DMS153 treated with DMSO at 0.1 percent for 48 hours (cell line): ENCODE results near the gene FXYD5.

ENCODE experiments used
- DNase-seq: peaks from one replicate; lab custom pipeline; 2025; ENCODE audit not compliant: unreplicated experiment; lab: John Stamatoyannopoulos, UW

The FXYD5 gene

DNA sequence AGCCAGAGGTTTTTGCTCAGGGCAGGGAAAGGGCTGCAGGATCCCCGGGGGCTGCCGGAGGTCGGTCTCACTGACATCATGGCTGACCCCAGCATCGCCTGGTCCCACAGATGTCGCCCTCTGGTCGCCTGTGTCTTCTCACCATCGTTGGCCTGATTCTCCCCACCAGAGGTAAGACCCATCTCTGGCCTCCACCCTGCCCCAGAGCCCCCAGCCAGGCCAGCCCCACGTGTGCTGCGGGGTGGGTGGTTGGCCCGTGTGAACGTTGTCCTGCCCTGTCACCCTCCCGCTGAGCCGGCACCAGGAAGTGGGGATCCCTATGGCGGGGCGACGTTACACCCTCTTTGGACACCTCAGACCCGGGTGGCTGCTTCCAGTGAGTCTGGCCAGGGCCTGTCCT, 906 bp downstream of the FXYD5 start:
- DNase-seq = no peak

DNA sequence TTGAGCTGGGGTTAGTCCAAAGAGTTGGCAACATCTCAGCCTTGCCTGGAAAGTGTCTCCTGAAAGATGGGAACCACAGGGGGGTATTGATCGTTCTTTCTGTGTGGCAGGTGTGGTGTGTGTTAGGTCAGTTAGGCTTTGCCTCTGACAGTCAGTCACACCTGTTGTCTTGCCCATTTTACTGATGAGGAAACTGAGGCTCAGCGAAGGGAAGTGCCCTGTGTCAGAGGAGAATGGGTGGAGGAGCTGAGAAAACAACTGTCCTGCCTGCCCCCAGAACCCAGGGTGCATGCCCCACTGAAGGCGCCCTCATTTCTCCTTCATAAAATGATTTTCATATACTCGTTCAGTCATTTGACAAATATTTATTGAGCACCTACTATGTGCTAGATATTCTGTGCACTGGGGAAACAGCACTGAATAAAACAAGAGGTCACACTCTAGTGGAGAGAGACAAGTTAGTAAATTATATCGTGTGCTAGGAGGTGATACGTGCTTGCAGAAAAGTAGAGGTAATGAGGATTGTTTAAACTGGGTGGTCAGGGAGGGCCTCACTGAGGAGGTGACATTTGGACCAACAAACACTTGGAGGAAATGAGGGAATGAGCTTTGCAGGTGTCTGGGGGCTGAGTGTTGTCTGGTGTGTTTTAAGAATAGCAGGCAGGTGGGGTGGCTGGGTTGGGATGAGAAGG, 1.6 kb downstream of the FXYD5 start:
- DNase-seq = no peak

DNA sequence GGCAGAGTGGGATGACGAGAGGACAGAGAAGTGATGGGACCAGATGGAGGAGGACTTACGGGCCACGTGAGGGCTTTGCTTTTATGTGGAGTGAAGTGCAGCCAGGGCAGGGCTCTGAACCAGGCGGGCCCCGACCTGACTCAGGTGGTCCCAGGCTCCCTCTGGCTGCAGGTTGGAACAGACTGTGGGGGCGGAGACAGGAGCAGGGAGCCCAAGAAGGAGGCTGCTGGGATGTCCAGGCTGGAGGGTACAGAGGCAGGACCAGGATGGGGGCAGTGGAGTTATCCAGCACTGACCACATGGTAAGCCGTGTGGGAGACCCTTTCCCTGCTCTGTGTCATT, 2.1 kb downstream of the FXYD5 start:
- DNase-seq = no peak

DNA sequence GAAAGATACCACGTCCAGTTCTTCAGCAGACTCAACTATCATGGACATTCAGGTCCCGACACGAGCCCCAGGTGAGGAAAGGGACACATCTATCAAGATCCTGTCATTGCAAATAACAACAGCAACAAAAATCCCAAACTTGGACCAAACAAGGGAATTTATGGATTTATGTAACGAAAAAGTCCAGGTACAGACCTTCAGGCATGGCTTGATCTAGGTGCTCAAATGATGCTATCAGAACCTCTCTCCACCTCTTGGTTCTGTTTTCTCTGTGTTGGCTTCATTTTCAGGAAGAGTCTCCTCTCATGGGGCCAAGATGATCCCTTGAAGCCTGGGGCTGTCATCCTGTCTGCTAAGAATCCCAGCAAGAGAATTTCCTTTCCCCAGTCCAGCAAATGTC, 2.9 kb downstream of the FXYD5 start:
- no peak for DNase-seq

DNA sequence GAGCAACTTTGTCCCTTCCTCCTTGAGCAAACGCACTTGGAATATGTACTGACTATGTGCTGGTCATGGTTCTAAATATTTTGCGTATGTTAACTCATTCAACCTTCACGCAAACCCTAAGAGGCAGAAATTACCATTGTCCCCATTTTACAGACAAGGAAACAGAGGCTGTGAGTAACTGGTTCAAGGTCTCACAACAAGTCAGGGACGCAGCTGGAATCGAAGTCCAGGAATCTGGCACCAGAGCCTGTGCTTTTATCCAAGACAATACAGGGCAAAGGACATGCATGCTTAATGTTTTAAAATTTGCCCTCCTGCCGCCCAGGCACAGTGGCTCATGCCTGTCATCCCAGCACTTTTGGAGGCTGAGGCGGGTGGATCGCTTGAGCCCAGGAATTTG, 5.1 kb downstream of the FXYD5 start:
- no peak for DNase-seq

DNA sequence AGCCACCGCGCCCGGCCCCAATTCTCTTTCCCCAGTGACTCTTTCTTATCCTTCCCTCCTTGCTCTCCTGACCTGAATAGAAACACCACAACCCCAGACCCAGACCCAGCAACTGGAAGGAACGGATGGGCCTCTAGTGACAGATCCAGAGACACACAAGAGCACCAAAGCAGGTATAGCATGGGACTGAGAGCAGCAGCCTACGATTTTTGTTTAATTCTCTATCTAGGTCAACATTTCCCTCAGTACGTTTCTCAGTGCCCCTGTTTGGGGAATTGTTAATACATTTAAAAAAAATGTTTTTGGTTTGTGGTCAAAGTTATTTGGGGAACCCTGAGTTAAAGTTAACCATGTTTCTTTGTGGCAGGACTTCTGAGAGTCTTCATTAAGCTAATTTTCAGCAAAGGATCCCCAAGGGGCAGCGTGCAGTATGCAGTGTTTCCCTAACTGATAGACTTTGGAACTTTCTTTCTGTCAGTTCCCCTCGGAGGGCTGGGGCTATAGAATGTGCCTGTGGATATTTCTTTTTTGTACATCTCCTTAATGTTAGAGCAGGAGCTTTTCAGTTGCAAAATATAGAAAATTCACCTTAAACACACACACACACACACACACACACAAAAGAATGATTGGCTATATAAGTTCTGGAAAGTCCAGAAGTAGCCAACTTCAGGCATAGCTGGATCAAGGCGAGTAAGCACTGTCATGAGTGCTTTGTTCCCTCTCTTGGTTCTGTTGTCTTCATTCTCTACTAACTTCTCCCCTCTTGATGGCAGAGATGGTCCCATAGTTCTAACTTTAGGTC, 6.3 kb downstream of the FXYD5 start:
- no peak for DNase-seq

DNA sequence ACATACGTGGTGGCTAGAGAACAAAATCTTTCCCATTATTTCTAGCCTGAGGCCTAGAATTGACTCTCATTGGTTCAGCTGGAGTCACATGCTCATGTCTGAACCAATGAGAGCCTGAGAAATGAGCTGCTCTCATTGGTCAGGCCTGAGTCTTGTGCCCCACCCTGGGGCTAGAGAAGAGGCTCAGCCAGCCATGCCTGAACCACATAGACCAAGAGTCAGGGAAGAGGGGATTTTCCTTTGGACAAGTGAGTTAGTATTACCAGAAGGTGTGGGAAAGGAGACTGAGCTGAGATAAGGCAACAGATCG, 6.9 kb downstream of the FXYD5 start:
- DNase-seq = no peak

DNA sequence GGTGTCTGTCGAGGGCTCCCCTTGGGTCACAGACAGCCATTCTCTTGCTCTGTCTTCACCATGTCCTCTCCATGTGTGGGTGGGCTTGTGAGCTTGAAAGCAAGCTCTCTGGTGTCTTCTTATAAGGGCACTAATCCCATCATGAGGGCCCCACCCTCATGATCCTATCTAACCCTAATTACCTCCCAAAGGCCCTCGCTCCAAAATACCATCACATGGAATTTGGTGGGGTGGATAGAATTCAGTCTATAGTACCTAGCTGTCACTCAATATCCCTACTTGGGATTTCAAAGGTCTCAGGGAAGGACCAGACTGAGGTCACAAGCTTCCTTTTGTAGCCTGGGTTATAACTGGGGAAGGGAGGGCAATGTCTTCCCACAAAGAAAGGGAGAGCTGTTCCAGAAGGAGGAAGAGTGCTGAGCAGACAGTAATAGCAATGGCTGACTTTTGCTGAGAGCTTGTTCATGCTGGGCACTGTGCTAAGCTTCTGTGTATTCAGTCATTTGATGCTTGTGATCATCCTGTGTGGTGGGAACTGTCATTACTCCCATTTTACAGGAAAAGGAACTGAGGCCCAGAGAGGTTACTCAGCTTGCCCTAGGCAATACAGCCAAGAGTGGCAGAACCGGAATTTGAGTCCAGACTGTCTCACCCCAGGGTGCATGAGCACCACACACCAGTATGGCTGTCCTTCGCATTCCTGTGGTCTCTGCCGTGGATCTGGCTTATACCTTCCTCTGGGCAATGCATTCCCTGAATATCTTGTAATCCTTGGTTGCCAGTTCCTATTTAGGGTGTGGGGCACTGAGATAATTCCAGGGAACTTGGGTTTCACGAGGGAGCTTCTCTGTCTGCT, 8.2 kb downstream of the FXYD5 start:
- no peak for DNase-seq

DNA sequence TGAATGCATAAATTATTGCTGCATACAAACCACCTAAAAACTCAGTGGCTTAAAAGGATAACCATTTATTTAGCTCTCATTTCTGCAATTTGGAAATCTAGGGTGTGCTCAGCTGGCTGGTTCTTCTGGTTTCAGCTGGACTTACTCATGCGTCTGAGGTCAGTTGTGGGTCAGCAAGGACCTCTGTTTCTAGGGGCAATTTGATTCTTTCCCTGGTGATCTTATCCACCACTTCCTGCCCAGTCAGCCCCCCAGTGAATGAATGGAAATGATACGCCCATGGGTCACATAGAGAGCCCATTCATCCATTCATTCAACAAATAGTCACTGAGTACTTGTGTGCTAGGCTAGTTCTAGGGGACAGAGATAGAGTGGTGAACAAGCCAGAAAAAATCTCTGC, 9.9 kb downstream of the FXYD5 start:
- no peak for DNase-seq

DNA sequence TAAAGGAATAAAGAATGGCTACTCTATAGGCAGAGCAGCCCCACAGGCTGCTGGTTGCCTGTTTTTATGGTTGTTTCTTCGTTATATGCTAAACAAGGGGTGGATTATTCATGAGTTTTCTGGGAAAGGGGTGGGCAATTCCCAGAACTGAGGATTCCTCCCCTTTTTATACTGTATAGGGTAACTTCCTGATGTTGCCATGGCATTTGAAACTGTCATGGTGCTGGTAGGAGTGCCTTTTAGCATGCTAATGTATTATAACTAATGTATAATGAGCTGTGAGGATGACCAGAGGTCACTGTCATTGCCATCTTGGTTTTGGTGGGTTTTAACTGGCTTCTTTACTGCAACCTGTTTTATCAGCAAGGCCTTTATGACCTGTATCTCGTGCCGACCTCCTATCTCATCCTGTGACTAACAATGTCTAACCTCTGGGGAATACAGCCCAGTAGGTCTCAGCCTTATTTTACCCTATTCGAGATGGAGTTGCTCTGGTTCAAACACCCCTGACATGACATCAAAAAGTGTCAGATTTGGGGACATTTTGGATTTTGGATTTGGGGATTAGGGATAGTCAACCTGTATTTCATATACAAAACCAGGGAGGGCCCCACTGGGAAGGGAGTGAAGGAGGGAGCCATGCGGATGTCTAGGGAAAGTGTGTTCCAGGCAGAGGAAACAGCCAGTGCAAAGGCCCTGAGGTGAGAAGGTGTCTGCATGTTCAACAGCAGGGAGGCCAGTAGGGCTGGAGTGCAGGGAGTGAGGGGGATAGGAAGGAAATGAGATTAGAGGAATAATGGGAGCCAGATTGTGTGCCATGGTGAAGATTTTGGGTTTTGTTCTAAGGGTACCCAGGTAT, 10.9 kb downstream of the FXYD5 start:
- no peak for DNase-seq

DNA sequence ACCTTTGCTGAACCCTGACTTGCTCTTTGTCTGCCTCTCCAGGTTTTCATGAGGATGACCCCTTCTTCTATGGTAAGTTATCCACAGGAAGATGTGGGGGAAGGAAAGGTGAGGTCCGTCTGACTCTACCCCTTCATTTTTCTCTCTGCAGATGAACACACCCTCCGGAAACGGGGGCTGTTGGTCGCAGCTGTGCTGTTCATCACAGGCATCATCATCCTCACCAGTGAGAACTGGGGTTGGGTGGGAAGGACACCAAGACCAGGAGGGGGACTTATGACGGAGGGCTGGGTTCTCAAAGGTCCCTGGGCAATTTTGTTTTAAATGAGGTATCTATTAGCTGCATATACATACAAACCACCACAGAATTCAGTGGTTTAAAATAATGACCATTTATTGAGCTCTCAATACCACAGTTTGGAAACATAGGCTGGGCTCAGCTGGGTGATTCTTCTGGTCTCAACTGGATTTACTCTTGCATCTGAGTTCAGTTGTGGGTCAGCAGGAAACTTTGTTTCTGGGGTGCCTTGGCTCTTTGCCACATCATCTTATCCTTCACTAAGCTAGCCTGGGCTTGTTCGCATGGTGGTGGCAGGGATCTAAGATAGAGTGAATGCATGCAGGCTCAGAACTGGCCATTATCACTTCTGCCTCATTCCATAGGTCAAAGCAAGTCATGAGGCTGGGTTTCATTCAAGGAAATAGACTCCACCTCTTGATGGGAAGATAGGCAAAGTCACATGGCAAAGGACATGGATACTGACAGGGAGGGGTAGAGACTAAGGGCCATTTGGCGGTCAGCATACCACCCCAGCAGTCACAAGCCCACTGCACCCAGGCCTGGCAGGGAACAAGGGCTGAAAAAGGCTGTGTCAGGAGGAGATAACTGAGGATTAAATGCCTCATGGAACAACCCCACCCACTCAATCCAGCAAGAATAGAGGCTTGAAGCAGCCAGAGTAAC, 11.8 kb downstream of the FXYD5 start:
- no peak for DNase-seq

DNA sequence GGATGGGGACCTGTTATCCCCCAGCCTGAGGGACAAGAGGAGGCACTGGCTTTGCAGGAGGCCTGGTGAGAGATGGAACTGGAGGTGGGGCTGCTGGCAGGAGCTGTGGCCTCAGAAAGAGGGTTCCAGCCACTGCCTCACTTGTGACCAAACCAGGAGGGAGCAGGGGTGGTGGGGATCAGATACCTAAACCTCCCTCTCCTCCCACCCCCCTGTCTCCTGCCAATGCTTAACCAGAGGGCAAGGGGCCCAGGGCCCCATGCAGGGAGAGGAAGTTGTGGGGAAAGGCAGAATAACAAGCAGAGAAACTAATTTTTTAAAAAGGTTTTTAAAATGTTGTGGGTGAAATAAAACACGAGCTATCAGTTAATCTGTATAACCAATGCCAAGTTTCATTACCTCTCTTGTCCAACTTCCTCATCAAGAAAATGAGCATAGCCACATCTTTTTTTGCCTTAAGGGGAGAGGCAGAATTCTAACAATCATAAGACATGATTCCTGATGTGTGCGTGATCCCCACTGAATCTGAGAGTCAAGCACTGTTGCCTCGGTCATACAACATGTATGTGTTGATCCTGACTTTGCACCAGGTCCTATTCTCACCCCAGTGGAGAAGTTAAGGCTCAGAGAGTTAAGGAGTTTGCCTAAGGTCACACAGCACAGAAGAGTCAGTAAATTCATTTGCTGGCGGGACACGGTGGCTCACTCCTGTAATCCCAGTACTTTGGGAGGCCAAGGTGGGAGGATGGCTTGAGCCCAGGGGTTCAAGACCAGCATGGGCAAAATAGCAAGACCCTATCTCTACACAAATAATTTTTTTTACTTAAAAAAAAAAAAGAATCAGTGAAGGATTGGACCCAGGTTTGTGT, 12.9 kb downstream of the FXYD5 start:
- DNase-seq = no peak

DNA sequence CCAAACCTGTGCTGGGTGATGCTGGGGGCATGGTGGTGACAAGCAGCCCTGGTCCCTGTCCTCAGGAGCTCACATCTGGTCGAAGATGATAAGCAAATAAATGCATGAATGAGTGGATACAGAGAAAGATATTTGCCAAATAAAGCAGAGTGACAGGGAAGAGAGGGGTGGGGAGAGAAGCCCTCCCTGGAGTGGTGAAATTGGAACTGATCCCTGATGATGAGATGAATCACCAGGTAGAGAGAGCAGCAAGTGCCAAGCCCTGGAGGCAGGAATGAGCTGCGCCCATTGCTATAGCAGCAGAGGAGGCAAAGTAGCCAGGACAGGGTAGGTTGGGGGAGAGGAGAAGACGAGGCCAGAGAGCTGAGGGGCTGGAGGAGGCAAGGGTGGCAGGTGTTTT, 13.7 kb downstream of the FXYD5 start:
- DNase-seq = no peak

DNA sequence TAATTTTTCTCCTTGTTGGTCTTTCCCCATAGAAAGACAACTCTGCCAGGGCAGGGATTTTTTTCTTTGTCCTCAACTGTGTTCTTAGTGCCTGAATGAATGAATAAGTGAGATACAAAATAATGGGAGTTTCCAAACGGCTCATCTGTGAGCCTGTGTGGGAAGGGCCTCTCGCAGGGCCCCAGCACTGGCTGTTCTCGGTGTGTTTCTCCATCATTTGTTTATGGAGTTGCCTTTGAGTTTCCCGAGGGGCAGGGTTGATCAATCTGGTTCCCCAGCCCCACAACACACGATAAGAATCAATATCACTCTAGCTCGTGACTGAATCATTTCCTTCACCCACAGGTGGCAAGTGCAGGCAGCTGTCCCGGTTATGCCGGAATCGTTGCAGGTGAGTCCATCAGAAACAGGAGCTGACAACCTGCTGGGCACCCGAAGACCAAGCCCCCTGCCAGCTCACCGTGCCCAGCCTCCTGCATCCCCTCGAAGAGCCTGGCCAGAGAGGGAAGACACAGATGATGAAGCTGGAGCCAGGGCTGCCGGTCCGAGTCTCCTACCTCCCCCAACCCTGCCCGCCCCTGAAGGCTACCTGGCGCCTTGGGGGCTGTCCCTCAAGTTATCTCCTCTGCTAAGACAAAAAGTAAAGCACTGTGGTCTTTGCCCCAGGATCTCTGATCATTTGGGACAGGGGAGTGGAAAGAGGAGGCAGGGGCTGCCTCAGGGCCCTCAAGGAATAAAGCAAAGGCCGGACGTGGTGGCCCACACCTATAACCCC, 14.9 kb downstream of the FXYD5 start:
- no peak for DNase-seq

DNA sequence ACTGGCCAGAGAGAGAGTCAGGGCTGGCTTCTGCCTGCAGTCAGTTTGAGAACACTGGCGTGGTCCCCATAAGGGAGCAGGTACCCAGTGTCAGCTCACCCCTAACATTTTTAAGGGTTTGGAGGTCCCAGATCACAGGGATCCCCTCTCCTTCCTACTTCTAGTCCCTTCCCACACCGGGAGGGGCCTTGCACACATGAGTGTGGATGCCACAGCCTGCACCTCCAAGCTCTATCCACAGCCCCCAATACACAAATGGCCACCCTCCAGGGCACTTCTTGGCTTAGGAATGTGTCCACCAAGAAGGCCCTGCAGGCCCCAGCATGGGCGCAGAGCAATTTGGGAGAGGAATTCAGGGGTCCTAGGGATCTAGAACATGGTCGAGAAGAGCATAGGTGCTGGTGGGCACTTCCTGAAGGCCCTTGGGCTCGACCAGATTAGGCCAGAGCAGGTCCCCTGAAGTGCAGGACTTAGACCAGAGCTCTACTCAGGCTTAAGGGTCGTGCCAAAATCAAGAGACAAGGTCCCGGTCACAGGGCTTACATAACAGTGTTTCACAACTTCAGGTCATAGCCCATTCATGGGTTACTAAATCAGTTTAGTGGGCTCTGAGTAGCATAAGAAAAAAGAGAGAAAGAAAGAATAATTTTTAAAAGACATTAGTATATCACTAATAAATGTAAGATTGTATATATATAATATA, 16.0 kb downstream of the FXYD5 start:
- no peak for DNase-seq

DNA sequence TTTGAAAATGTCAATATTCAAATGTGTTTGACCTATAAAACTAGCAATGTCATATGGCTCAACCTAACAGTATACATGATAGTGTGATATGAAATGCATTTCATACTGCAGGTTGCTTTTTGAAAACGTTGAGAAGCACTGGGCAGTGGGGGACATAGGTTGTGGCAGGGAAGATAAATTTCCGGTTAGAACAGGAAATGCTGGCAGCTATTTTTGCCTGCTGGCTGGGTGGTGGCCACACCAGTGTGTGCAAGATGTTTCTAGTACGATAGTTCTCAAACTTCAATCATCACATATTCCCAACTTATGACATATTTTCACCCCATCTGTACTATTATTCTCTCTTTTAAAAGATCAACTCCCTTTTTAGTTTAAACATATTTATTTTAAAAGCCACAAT, 17.2 kb downstream of the FXYD5 start:
- DNase-seq = no peak

DNA sequence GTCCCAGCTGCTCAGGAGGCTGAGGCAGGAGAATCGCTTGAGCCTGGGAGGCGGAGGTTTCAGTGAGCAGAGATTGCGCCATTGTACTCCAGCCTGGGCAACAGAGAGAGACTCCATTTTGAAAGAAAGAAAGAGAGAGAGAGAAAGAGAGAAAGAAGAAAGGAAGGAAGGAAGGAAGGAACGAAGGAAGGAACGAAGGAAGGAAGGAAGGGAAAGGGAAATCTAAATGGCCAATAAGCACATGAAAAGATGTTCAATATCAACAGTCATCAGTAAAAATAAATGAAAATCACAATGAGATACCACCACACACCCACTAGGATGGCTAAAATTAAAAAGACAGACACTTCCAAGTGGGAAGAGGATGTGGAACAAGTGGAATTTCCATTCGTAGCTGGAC, 19.7 kb downstream of the FXYD5 start:
- no peak for DNase-seq

DNA sequence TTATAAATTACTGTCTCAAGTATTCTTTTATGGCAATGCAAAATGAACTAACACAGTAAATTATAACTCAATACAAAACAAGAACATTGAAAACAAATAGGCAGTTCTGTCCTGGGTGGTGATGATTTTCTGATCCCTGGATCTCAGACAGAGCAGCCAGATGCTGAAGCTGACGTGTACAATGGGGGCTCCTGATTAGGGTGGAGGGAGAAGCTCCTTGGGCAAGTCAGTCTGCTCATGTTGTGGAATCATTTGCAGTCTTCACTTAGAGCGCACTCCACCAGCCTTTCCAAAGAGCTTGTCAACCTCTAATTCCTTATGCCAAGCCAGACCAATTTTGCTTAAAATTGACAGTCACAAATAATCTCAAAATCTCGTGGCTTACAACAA, 21.6 kb downstream of the FXYD5 start:
- no peak for DNase-seq
